ENCODE measurements around the gene TTC28. TPM values are rescaled to one million over a fixed set of nuclear protein-coding genes. Genes with fewer than 3 reads are reported as not detected.
A peak's percentile ranks its signal among the peaks of the same experiment; 100 is the strongest.

The TTC28 gene
- total and polyA plus RNA-seq, 7 experiments from 2014 or later: 0.50 to 8.3 (median 4.2) TPM

GRCh38 chr22:28179392-28179791 is 500.2 kb downstream of the TTC28 start:
- Histone ChIP-seq H3K27ac (ENCODE audit: low read depth, low read length) (no peak overlapping the region), H3K4me1 (ENCODE audit: control insufficient read depth in 2 of 2, insufficient read depth in 2 of 2, low read length in 2 of 2) (no peaks in the 10 kb centered on the region), H3K9me3 (ENCODE audit: control insufficient read depth in 2 of 3, low read length in 3 of 3) (no peaks in the 10 kb centered on the region), H3K27me3 (ENCODE audit: control insufficient read depth in 2 of 2, insufficient read depth in 2 of 2, low read length in 2 of 2) (no peaks in the 10 kb centered on the region), H3K4me3 (ENCODE audit: low read length) (no peak overlapping the region), H3K36me3 (ENCODE audit: control insufficient read depth in 2 of 3, insufficient read depth in 3 of 3, low read length in 3 of 3) (no peaks in the 10 kb centered on the region)
- POLR2A ChIA-PET: no interaction called here
- H3K9me3 Mint-ChIP-seq: peaks cover 0 to 5% (median 0%) of the 10 kb centered on the region in 11 donors
- CTCF ChIA-PET: no interaction called here
- no peak overlapping the region for H3K27ac Mint-ChIP-seq
- DNase-seq (no peak), ATAC-seq (no peak)
- H3K4me3 Mint-ChIP-seq: no peak overlapping the region
- H3K36me3 Mint-ChIP-seq: peaks cover 0 to 3% (median 0%) of the 10 kb centered on the region in 5 donors
- intact Hi-C loops (cut with micrococcal nuclease): no loop called here
- peaks cover 0 to 8% (median 0%) of the 10 kb centered on the region in 5 donors for H3K27me3 Mint-ChIP-seq
- no peaks in the 10 kb centered on the region for H3K4me1 Mint-ChIP-seq

- H3K36me3 ChIP-seq (ENCODE audit: control insufficient read depth in 2 of 3, insufficient read depth in 3 of 3, low read length in 3 of 3): no peaks in the 10 kb centered on the region
- H3K27me3 ChIP-seq (ENCODE audit: control insufficient read depth in 2 of 2, insufficient read depth in 2 of 2, low read length in 2 of 2): no peaks in the 10 kb centered on the region
- H3K9me3 ChIP-seq (ENCODE audit: control insufficient read depth in 2 of 3, low read length in 3 of 3): no peaks in the 10 kb centered on the region
- intact Hi-C loops (cut with micrococcal nuclease): no loop called here
- H3K4me3 ChIP-seq (ENCODE audit: low read length): no peak overlapping the region
- peaks cover 0 to 3% (median 0%) of the 10 kb centered on the region in 5 donors for H3K36me3 Mint-ChIP-seq
- ChIA-PET CTCF (no interaction called here), POLR2A (no interaction called here)
- peaks cover 0 to 6% (median 0%) of the 10 kb centered on the region in 5 donors for H3K27me3 Mint-ChIP-seq
- no peaks in the 10 kb centered on the region for H3K4me1 Mint-ChIP-seq
- peaks cover 0 to 5% (median 0%) of the 10 kb centered on the region in 11 donors for H3K9me3 Mint-ChIP-seq
- no peaks in the 10 kb centered on the region for H3K4me1 ChIP-seq (ENCODE audit: control insufficient read depth in 2 of 2, insufficient read depth in 2 of 2, low read length in 2 of 2)
- H3K27ac Mint-ChIP-seq: no peak overlapping the region
- H3K27ac ChIP-seq (ENCODE audit: low read depth, low read length): no peak overlapping the region
- DNase-seq (no peak), ATAC-seq (no peak)
- H3K4me3 Mint-ChIP-seq: no peak overlapping the region
Observed at GRCh38 chr22:28175730-28176492, 503.7 kb downstream of the TTC28 start.

DNA sequence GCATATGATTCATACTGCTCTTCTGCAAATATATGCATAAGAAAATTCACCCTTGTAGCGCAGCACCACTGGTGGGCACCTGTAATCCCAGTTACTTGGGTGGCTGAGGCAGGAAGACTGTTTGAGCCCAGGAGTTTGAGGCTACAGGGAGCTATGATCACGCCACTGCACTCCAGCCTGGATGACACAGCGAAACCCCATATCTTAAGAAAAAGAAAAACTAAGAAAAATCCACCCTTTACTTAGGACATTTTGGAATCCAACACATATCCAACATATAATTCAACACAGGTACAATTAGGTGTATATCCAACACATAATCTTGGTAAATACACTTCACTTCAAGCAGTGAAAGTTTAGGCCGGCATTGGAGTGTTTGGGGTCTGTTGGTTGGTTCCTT is 505.1 kb downstream of the TTC28 start:
- Mint-ChIP-seq H3K4me3 (no peak overlapping the region), H3K9me3 (peaks cover 0 to 5% (median 0%) of the 10 kb centered on the region in 11 donors), H3K4me1 (no peaks in the 10 kb centered on the region), H3K27ac (no peak overlapping the region), H3K27me3 (peaks cover 0 to 6% (median 0%) of the 10 kb centered on the region in 5 donors), H3K36me3 (peaks cover 0 to 3% (median 0%) of the 10 kb centered on the region in 5 donors)
- DNase-seq (no peak), ATAC-seq (no peak)
- no peaks in the 10 kb centered on the region for H3K4me1 ChIP-seq (ENCODE audit: control insufficient read depth in 2 of 2, insufficient read depth in 2 of 2, low read length in 2 of 2)
- H3K27ac ChIP-seq (ENCODE audit: low read depth, low read length): no peak overlapping the region
- no peak overlapping the region for H3K4me3 ChIP-seq (ENCODE audit: low read length)
- intact Hi-C loops (cut with micrococcal nuclease): no loop called here
- no peaks in the 10 kb centered on the region for H3K27me3 ChIP-seq (ENCODE audit: control insufficient read depth in 2 of 2, insufficient read depth in 2 of 2, low read length in 2 of 2)
- CTCF ChIA-PET: no interaction called here
- H3K9me3 ChIP-seq (ENCODE audit: control insufficient read depth in 2 of 3, low read length in 3 of 3): no peaks in the 10 kb centered on the region
- POLR2A ChIA-PET: no interaction called here
- no peaks in the 10 kb centered on the region for H3K36me3 ChIP-seq (ENCODE audit: control insufficient read depth in 2 of 3, insufficient read depth in 3 of 3, low read length in 3 of 3)

DNA sequence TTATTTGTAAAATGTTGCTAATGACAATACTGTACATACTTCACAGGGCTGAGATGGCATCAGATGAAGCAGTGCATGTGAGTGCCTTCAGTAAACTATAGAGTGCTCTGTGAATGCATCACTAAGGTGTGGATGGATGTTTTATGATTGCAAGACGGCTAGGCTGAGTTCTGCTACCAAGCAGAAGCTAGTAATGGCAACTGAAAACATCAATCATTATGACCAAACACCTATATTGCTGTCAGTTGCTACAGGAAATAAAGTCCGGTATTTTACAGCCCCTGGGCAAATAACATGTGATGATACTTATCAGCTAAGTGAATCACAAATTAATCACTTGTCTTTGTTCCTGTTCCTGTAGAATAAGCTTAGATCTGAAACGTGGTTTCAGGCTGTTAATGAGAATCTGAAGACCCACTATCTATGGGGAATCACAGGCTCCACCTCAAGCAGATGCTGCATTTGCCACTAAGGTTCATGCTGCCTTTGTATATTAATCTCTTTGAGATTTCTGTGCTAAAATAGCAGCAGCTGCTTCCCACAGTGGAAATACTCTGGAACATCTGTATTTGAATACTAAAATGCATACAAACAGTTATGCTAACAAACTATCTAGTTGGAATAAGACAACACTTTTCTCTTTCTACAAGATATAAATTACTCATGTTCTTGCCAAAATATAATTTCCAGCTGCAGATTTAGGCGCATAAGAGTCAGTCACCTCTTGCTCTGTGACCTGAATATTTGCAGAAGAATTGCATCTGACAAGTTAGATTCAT is 506.6 kb downstream of the TTC28 start:
- no peak overlapping the region for H3K4me3 ChIP-seq (ENCODE audit: low read length)
- peaks cover 0 to 5% (median 2%) of the 10 kb centered on the region in 11 donors for H3K9me3 Mint-ChIP-seq
- ChIA-PET CTCF (no interaction called here), POLR2A (no interaction called here)
- H3K36me3 ChIP-seq (ENCODE audit: control insufficient read depth in 2 of 3, insufficient read depth in 3 of 3, low read length in 3 of 3): no peaks in the 10 kb centered on the region
- peaks cover 0 to 2% (median 0%) of the 10 kb centered on the region in 5 donors for H3K27me3 Mint-ChIP-seq
- DNase-seq: no peak
- ATAC-seq: no peak
- no peak overlapping the region for H3K27ac Mint-ChIP-seq
- no peaks in the 10 kb centered on the region for H3K27me3 ChIP-seq (ENCODE audit: control insufficient read depth in 2 of 2, insufficient read depth in 2 of 2, low read length in 2 of 2)
- H3K9me3 ChIP-seq (ENCODE audit: control insufficient read depth in 2 of 3, low read length in 3 of 3): no peaks in the 10 kb centered on the region
- H3K4me1 ChIP-seq (ENCODE audit: control insufficient read depth in 2 of 2, insufficient read depth in 2 of 2, low read length in 2 of 2): no peaks in the 10 kb centered on the region
- H3K27ac ChIP-seq (ENCODE audit: low read depth, low read length): no peak overlapping the region
- H3K4me1 Mint-ChIP-seq: no peaks in the 10 kb centered on the region
- H3K36me3 Mint-ChIP-seq: no peaks in the 10 kb centered on the region
- intact Hi-C loops (cut with micrococcal nuclease): no loop called here
- no peak overlapping the region for H3K4me3 Mint-ChIP-seq

GRCh38 chr22:28171712-28172111 is 507.9 kb downstream of the TTC28 start:
- no peaks in the 10 kb centered on the region for H3K36me3 ChIP-seq (ENCODE audit: control insufficient read depth in 2 of 3, insufficient read depth in 3 of 3, low read length in 3 of 3)
- ChIA-PET POLR2A (no interaction called here), CTCF (no interaction called here)
- intact Hi-C loops (cut with micrococcal nuclease): no loop called here
- H3K27me3 ChIP-seq (ENCODE audit: control insufficient read depth in 2 of 2, insufficient read depth in 2 of 2, low read length in 2 of 2): no peaks in the 10 kb centered on the region
- H3K27ac Mint-ChIP-seq: peak overlapping the region in 1 of 9 donors; percentile 44
- no peak overlapping the region for H3K27ac ChIP-seq (ENCODE audit: low read depth, low read length)
- H3K4me1 ChIP-seq (ENCODE audit: control insufficient read depth in 2 of 2, insufficient read depth in 2 of 2, low read length in 2 of 2): no peaks in the 10 kb centered on the region
- H3K9me3 ChIP-seq (ENCODE audit: control insufficient read depth in 2 of 3, low read length in 3 of 3): no peaks in the 10 kb centered on the region
- H3K27me3 Mint-ChIP-seq: peaks cover 0 to 4% (median 0%) of the 10 kb centered on the region in 5 donors
- H3K36me3 Mint-ChIP-seq: peaks cover 0 to 5% (median 3%) of the 10 kb centered on the region in 5 donors
- ATAC-seq (no peak), DNase-seq (no peak)
- peaks cover 0 to 18% (median 4%) of the 10 kb centered on the region in 11 donors for H3K9me3 Mint-ChIP-seq
- H3K4me3 Mint-ChIP-seq: no peak overlapping the region
- H3K4me3 ChIP-seq (ENCODE audit: low read length): no peak overlapping the region
- H3K4me1 Mint-ChIP-seq: peaks cover 0 to 2% (median 0%) of the 10 kb centered on the region in 7 donors

GRCh38 chr22:28171115-28171514 is 508.5 kb downstream of the TTC28 start:
- DNase-seq: no peak
- no peak overlapping the region for H3K4me3 ChIP-seq (ENCODE audit: low read length)
- H3K9me3 ChIP-seq (ENCODE audit: control insufficient read depth in 2 of 3, low read length in 3 of 3): no peaks in the 10 kb centered on the region
- no peak overlapping the region for H3K27ac ChIP-seq (ENCODE audit: low read depth, low read length)
- ChIA-PET POLR2A (no interaction called here), CTCF (no interaction called here)
- intact Hi-C loops (cut with micrococcal nuclease): no loop called here
- Mint-ChIP-seq H3K4me3 (no peak overlapping the region), H3K4me1 (peaks cover 0 to 2% (median 0%) of the 10 kb centered on the region in 7 donors), H3K36me3 (peaks cover 0 to 11% (median 9%) of the 10 kb centered on the region in 5 donors), H3K9me3 (peaks cover 3 to 20% (median 10%) of the 10 kb centered on the region in 11 donors), H3K27me3 (peaks cover 0 to 4% (median 0%) of the 10 kb centered on the region in 5 donors), H3K27ac (no peak overlapping the region)
- H3K36me3 ChIP-seq (ENCODE audit: control insufficient read depth in 2 of 3, insufficient read depth in 3 of 3, low read length in 3 of 3): no peaks in the 10 kb centered on the region
- H3K27me3 ChIP-seq (ENCODE audit: control insufficient read depth in 2 of 2, insufficient read depth in 2 of 2, low read length in 2 of 2): no peaks in the 10 kb centered on the region
- no peak for ATAC-seq
- H3K4me1 ChIP-seq (ENCODE audit: control insufficient read depth in 2 of 2, insufficient read depth in 2 of 2, low read length in 2 of 2): no peaks in the 10 kb centered on the region
